Suprapubic skin (tissue), 4 donors: ENCODE data around the gene SLC47A2. TPM values are rescaled to one million over a fixed set of nuclear protein-coding genes. Genes with fewer than 3 reads are reported as not detected.
"Not testable (repeated sequence)": the region's sequence is repeated elsewhere in the genome, so short reads cannot be mapped to it uniquely, and the experiment has no call there.

Source experiments
- DNase-seq, 2 donors: peaks; one replicate each; pipeline ENCODE4 v3.0.0-alpha.2; 2019; ENCODE audit warnings: low spot score in 2 of 2
- H3K27ac ChIP-seq: fragments of 200-600 bp; sonication (generic); one replicate; pipeline ENCODE4 v1.5.1; 2019
- H3K27me3 ChIP-seq: fragments of 200-600 bp; sonication (generic); one replicate; pipeline ENCODE4 v1.5.1; 2019
- H3K36me3 ChIP-seq: fragments of 200-600 bp; sonication (generic); one replicate; pipeline ENCODE4 v1.5.1; 2019
- H3K4me1 ChIP-seq: fragments of 200-600 bp; sonication (generic); one replicate; pipeline ENCODE4 v1.5.1; 2019
- H3K4me3 ChIP-seq: fragments of 200-600 bp; sonication (generic); one replicate; pipeline ENCODE4 v1.5.1; 2019; ENCODE audit warnings: mild to moderate bottlenecking
- H3K9me3 ChIP-seq: fragments of 200-600 bp; sonication (generic); one replicate; pipeline ENCODE4 v1.5.1; 2019
- EP300 ChIP-seq: sonication (generic); formaldehyde crosslinking; IDR thresholded peaks from one replicate; pipeline ENCODE4 v1.6.1; 2017; ENCODE audit warnings: antibody characterized with exemption
- POLR2A ChIP-seq, 2 donors: fragments of 450-650 bp; IDR thresholded peaks; one replicate each; pipeline ENCODE4 v1.6.1; 2017; ENCODE audit warnings: antibody characterized with exemption in 2 of 2, mild to moderate bottlenecking in 2 of 2, moderate library complexity in 2 of 2
- POLR2AphosphoS5 ChIP-seq, 3 donors: sonication (generic); formaldehyde crosslinking; IDR thresholded peaks; one replicate each; pipeline ENCODE4 v1.6.1; 2017; ENCODE audit warnings: antibody characterized with exemption in 3 of 3
- WGBS: methylation state at CpG from one replicate; pipeline ENCODE4 v1.1.5; 2018; 5-methylcytosine and 5-hydroxymethylcytosine counted together
- total RNA-seq, 4 donors: library from RNA; depleted of rRNA; stranded (reverse); fragments of >200 nt; gene quantifications; one replicate each; pipeline ENCODE4 v1.1.0, GENCODE V29; 2016
- TF ChIP-seq, protein P1 (sequence below), 2 donors: fragments of 200-600 bp in 1 of 2; fragments of 450-650 bp in 1 of 2; sonication (generic) in 1 of 2; IDR thresholded peaks; one replicate each; pipeline ENCODE4 v1.5.1; 2016 to 2019; ENCODE audit warnings: antibody characterized with exemption in 2 of 2, mild to moderate bottlenecking in 1 of 2, moderate library complexity in 1 of 2

Gene SLC47A2
- total RNA-seq, 4 donors from 2014 or later, result 0.96 to 7.9 (median 2.5) TPM; not detected in 1

DNA sequence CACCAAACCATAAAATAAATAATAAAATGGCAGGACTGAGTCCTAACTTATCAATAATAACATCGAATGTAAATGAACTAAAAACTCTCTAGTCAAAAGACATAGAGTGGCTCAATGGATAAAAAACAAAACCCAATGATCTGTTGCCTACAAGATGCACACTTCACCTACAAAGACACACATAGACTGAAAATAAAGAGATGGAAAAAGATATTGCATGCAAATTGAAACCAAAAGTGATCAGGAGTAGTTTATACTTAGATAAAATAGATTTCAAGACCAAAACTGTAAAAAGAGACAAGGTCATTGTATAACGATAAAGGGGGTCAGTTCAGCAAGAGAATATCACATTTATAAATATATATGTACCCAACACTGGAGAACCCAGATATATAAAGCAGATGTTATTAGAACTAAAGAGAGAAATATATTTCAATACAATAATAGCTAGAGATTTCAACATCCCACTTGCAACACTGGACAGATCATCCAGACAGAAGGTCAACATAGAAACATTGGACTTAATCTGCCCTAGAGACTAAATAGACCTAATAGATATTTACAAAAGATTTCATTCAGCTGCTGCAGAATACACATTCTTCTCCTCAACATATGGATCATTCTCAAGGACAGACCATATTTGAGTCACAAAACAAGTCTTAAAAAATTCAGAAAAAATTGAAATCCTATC lies 29.8 kb downstream of the SLC47A2 start:
- no peak for DNase-seq
- Histone ChIP-seq H3K27me3 (no peaks in the 10 kb centered on the region), H3K36me3 (no peaks in the 10 kb centered on the region), H3K4me3 (no peak overlapping the region), H3K27ac (no peak overlapping the region), H3K9me3 (no peaks in the 10 kb centered on the region), H3K4me1 (no peaks in the 10 kb centered on the region)
- no peak for TF ChIP-seq EP300
- TF ChIP-seq, protein P1, sequence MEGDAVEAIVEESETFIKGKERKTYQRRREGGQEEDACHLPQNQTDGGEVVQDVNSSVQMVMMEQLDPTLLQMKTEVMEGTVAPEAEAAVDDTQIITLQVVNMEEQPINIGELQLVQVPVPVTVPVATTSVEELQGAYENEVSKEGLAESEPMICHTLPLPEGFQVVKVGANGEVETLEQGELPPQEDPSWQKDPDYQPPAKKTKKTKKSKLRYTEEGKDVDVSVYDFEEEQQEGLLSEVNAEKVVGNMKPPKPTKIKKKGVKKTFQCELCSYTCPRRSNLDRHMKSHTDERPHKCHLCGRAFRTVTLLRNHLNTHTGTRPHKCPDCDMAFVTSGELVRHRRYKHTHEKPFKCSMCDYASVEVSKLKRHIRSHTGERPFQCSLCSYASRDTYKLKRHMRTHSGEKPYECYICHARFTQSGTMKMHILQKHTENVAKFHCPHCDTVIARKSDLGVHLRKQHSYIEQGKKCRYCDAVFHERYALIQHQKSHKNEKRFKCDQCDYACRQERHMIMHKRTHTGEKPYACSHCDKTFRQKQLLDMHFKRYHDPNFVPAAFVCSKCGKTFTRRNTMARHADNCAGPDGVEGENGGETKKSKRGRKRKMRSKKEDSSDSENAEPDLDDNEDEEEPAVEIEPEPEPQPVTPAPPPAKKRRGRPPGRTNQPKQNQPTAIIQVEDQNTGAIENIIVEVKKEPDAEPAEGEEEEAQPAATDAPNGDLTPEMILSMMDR (IDR thresholded peaks at IDR 0.05), result no peak
- TF ChIP-seq POLR2A (IDR thresholded peaks at IDR 0.05), result no peak
- TF ChIP-seq POLR2AphosphoS5 (IDR thresholded peaks at IDR 0.05), result no peak
- 99% methylated on average over 2 of the region's 2 CpGs for WGBS

DNA sequence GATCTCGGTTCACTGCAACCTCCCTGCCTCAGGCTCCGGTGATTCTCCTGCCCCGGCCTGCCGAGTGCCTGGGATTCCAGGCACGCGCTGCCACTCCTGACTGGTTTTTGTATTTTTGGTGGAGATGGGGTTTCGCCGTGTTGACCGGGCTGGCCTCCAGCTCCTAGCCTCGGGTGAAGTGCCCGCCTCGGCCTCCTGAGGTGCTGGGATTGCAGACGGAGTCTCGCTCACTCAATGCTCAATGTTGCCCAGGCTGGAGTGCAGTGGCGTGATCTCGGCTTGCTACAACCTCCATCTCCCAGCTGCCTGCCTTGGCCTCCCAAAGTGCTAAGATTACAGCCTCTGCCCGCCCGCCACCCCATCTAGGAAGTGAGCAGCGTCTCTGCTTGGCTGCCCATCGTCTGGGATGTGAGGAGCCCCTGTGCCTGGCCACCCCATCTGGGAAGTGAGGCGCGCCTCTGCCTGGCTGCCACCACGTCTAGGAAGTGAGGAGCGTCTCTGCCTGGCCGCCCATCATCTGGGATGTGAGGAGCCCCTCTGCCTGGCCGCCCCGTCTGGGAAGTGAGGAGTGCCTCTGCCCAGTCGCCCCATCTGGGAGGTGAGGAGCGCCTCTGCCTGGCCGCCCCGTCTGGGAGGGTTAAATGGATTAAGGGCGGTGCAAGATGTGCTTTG lies 31.3 kb downstream of the SLC47A2 start:
- H3K4me1 ChIP-seq, DNase-seq, H3K36me3 ChIP-seq, H3K27ac ChIP-seq, H3K27me3 ChIP-seq, H3K9me3 ChIP-seq, H3K4me3 ChIP-seq: not testable (repeated sequence)
- 82% methylated on average over 17 of the region's 32 CpGs for WGBS

DNA sequence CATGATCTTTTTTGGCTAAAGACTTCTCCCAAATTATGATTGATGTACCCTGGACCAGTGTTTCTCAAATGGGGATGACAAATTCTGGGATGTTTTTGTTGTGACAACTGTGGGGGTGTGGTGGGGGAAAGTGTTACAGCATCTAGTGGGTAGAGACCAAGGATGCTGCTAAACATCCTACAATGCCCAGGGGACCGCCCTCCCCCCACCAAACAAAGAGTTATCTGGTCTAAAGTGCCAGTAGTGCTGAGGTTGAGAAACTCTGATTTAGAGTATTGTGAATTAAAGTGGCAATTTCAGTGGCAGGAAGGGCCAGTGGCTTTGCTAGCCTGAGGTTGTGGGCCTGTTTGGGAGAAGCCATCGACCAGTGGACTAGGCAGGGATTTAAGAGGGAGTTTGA lies 33.3 kb downstream of the SLC47A2 start:
- Histone ChIP-seq H3K27me3 (no peaks in the 10 kb centered on the region), H3K36me3 (peaks cover 6% of the 10 kb centered on the region), H3K9me3 (no peaks in the 10 kb centered on the region), H3K27ac (no peak overlapping the region), H3K4me1 (no peaks in the 10 kb centered on the region), H3K4me3 (no peak overlapping the region)
- no peak for TF ChIP-seq POLR2AphosphoS5 (IDR thresholded peaks at IDR 0.05)
- TF ChIP-seq, protein P1 (IDR thresholded peaks at IDR 0.05), result no peak
- WGBS, result 88% methylated on average over 2 of the region's 2 CpGs
- peak in 1 of 2 donors; percentile 77 for DNase-seq

DNA sequence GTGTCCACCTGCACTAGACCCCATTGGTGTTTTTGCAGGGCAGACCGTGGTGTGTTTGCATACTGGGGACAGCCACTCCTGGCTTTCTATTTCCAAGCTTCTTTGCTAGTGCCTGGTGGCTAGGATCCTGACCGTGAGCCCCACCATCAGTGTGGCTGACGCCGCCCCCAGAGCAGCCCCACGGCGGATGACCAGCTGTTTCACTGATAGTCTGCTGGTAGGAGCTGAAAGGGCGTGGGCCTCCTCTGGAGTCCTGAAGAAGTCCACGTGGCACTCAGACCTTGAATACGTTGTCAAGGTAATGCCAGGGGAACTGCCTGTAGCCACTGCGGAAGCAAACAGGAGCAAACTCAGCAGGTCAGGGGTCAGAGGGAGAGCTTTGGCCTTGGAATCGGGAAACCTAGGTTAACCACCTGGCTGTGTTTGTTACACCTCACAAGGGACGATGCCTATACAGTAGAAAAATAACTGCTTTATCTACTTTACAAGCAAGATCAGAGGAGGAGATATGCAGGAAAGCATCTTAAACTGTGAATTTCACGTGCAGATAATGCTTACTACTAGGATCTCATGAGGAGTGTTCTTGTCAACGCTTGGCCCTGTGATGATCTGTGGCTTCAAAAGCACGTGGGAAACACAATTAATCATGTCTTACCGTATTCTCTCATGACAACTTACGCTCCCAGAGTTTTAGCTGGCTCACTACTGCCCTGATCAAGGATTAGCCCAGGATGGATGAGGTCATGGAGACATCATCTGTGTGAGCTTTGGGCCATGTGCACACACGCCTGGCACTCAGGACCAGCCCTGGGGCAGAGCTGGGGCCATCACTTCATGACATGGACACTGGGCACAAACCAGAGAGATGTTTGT lies 37.6 kb downstream of the SLC47A2 start:
- DNase-seq, result no peak
- no peak overlapping the region for H3K4me3 ChIP-seq
- H3K27me3 ChIP-seq, result no peaks in the 10 kb centered on the region
- H3K27ac ChIP-seq, result no peak overlapping the region
- H3K4me1 ChIP-seq, result peaks cover 3% of the 10 kb centered on the region
- H3K36me3 ChIP-seq, result peaks cover 20% of the 10 kb centered on the region
- no peak for TF ChIP-seq EP300
- TF ChIP-seq, protein P1 (IDR thresholded peaks at IDR 0.05), result no peak
- TF ChIP-seq POLR2A (IDR thresholded peaks at IDR 0.05), result no peak
- TF ChIP-seq POLR2AphosphoS5 (IDR thresholded peaks at IDR 0.05), result no peak
- 78% methylated on average over 17 of the region's 18 CpGs for WGBS
- no peaks in the 10 kb centered on the region for H3K9me3 ChIP-seq

DNA sequence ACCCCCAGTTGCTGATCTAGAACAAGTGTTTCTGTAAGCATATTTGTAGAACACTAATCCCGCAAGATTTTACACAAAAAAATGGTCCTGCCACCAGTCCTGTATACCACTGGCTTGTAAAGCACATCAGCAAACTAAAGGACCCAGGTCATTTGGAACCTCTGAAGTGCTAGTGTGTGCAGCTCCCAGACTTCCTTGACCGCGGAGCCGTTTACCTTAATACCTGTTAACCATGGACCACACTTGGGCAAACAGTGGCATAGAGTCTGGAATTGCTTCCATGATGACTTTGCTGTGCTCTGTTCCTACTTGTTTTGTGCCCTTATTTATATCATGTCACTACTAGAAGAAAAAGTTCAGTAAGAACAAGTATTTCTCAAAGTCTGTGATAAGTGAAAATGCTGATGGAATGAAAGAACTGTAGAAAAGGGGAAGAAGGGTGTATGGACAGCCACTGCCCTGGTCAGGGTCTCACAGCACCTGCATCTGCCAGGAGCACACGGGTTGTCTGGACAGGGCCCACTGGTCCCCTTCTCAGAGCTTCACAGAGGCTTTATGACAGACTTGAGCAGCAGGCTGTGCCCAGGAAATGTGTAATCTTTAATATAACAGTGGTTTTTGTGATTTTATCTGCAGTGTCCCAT lies 38.5 kb downstream of the SLC47A2 start:
- no peak for DNase-seq
- H3K27me3 ChIP-seq, result no peaks in the 10 kb centered on the region
- TF ChIP-seq EP300, result no peak
- 92% methylated on average over 5 of the region's 5 CpGs for WGBS
- peaks cover 11% of the 10 kb centered on the region for H3K4me1 ChIP-seq
- H3K4me3 ChIP-seq, result no peak overlapping the region
- H3K9me3 ChIP-seq, result no peaks in the 10 kb centered on the region
- H3K36me3 ChIP-seq, result peaks cover 20% of the 10 kb centered on the region
- H3K27ac ChIP-seq, result no peak overlapping the region
